ENCODE measurements around the gene ZNF618. TPM values are rescaled to one million over a fixed set of nuclear protein-coding genes. Genes with fewer than 3 reads are reported as not detected.

Gene ZNF618
- total and polyA plus RNA-seq, 7 donors = 0.92 to 8.0 (median 2.3) TPM

DNA sequence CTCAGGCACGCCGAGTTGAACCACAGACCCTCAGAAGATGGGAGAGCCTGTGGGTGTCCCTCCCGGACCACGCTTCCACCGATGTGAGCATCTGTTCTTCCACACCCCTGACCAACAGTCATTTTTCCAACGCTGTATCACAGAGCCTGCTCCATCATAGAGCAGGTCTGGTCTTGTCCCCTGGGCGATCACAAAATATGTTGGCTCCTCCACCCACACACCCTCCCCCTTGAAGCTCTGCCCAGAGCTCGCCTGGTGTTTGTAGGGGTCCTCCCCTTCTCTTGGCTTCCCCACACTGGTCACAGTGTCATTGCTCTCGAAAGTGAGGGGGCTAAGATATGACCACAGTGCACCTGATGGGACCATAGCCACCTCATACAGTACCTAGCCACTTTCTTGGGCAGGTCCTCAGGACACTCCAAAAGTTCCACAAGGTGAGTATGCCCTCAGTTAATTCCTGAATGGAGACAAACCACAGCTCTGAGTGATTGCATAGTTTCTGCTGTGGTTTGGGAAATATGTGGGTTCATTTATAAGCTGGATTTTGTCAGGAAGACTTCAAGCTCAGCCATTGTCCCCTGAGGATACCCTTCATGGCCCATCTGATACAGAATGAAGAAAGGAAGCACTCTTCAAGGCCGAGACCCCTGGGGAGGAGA lies 3.5 kb upstream of the ZNF618 start:
- no peak overlapping the region for H3K27ac ChIP-seq
- TF ChIP-seq, protein P1, sequence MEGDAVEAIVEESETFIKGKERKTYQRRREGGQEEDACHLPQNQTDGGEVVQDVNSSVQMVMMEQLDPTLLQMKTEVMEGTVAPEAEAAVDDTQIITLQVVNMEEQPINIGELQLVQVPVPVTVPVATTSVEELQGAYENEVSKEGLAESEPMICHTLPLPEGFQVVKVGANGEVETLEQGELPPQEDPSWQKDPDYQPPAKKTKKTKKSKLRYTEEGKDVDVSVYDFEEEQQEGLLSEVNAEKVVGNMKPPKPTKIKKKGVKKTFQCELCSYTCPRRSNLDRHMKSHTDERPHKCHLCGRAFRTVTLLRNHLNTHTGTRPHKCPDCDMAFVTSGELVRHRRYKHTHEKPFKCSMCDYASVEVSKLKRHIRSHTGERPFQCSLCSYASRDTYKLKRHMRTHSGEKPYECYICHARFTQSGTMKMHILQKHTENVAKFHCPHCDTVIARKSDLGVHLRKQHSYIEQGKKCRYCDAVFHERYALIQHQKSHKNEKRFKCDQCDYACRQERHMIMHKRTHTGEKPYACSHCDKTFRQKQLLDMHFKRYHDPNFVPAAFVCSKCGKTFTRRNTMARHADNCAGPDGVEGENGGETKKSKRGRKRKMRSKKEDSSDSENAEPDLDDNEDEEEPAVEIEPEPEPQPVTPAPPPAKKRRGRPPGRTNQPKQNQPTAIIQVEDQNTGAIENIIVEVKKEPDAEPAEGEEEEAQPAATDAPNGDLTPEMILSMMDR (IDR thresholded peaks at IDR 0.05) = no peak
- no peak for TF ChIP-seq EP300 (IDR thresholded peaks at IDR 0.05)
- no peak for DNase-seq
- 89 to 90% methylated on average over 10 of the region's 10 CpGs for WGBS, 2 donors
- intact Hi-C loops (cut with DNase I) = no loop called here
- H3K4me1 ChIP-seq = peaks cover 0 to 9% (median 5%) of the 10 kb centered on the region in 4 donors
- H3K4me3 ChIP-seq = no peak overlapping the region
- no peaks in the 10 kb centered on the region for H3K9me3 ChIP-seq
- H3K36me3 ChIP-seq = no peaks in the 10 kb centered on the region
- H3K27me3 ChIP-seq = no peaks in the 10 kb centered on the region

DNA sequence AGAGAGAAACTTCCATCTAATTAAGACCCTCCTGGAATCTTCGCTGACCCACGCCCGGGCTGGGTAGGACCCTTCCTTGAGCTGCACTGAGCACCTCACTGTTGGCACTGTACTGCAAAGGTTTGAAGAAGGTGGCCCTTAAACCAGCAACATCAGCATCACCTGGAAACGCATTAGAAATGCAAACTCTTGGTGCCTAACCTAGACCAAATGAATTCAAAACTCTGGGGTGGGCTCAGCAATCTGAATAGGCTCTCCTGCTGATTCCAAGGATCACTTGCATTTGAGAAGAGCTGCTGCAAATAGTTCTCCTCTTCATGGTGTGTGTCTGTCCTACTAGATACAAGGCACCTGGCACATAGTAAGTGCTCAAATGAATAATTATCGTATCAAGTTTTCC lies 2.7 kb upstream of the ZNF618 start:
- 92 to 93% methylated on average over 5 of the region's 5 CpGs for WGBS, 2 donors
- DNase-seq = no peak
- Histone ChIP-seq H3K4me1 (peaks cover 0 to 12% (median 5%) of the 10 kb centered on the region in 4 donors), H3K36me3 (no peaks in the 10 kb centered on the region), H3K4me3 (no peak overlapping the region), H3K27ac (no peak overlapping the region), H3K9me3 (no peaks in the 10 kb centered on the region), H3K27me3 (no peaks in the 10 kb centered on the region)
- intact Hi-C loops (cut with DNase I) = no loop called here
- no peak for TF ChIP-seq POLR2AphosphoS5 (IDR thresholded peaks at IDR 0.05)
- TF ChIP-seq, protein P1 (IDR thresholded peaks at IDR 0.05) = no peak
- no peak for TF ChIP-seq EP300 (IDR thresholded peaks at IDR 0.05)
- no peak for TF ChIP-seq POLR2A (IDR thresholded peaks at IDR 0.05)

DNA sequence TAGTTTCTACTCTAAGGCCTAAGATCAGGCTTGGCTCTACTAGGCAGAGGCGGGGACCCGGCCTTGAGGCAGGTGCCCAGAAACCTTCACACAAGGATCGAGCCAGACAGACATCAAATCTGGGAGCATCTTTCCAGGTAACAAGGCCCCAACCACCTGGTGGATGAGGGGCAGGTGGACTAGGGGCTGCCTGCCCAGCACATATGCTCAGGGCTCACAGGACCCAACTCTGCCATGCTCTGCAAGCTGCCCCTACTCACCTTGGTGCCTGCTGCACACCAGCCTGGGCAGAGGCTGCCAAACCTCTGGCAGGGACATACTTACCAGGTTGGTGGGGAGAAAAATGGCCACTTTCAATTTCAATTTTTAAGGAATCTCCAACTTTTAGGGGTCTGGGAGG lies 2.2 kb upstream of the ZNF618 start:
- WGBS, 2 donors = 88 to 94% methylated on average over 3 of the region's 3 CpGs
- intact Hi-C loops (cut with DNase I) = no loop called here

DNA sequence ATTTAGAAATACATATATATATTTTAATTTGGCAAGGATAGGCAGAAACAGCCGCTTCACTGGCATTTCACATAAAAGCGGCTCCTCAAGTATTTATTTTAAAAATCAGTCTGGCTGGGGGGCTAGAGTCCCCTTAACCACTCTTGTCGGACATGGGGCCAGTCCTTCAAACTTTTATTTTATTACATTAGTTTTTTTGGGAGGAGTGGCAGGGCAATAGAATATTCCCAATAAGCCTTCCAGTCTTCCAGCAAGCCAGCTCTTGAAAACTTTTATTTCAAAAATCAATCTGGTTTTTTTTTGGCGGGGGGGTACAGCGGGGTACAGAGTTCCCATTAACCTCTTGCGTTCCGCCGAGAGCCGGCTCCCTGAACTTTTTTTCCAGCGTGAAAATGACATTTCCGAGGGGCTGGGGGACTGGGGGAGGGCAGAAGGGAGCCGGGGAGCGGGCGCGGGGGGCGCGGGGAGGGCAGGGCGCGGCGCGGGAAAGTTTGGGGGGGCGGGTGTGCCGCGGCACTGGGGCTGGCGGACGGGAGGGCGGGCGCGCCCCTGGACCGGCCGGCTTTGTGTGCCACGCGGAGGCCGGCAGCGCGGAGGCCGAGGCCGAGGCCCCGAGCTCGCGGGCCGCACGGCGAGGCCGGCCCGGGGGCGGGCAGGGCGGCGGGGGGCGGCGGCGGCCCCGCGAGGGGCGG lies 504 bp upstream of the ZNF618 start:
- Histone ChIP-seq H3K9me3 (no peaks in the 10 kb centered on the region), H3K4me1 (peaks cover 0 to 12% (median 5%) of the 10 kb centered on the region in 4 donors), H3K27me3 (no peaks in the 10 kb centered on the region), H3K4me3 (peak overlapping the region; percentile 27 to 56 (median 52)), H3K36me3 (no peaks in the 10 kb centered on the region), H3K27ac (peak overlapping the region in 3 of 4 donors; percentile 25 to 65 (median 53))
- DNase-seq = no peak
- no peak for TF ChIP-seq POLR2AphosphoS5 (IDR thresholded peaks at IDR 0.05)
- TF ChIP-seq, protein P1 (IDR thresholded peaks at IDR 0.05) = no peak
- TF ChIP-seq EP300 (IDR thresholded peaks at IDR 0.05) = no peak
- TF ChIP-seq POLR2A (IDR thresholded peaks at IDR 0.05) = no peak
- intact Hi-C loops (cut with DNase I) = loop anchor here (5.0 kb wide), 1 partner anchor 68 kb away; no protein-coding TSS in a partner anchor
- WGBS, 2 donors = 4 to 6% methylated on average over 55 of the region's 55 CpGs

More for the DNA sequence above, 2.2 kb upstream of the ZNF618 start:
- Histone ChIP-seq H3K4me3 (no peak overlapping the region), H3K36me3 (no peaks in the 10 kb centered on the region), H3K9me3 (no peaks in the 10 kb centered on the region), H3K27ac (no peak overlapping the region), H3K27me3 (no peaks in the 10 kb centered on the region), H3K4me1 (peaks cover 0 to 12% (median 5%) of the 10 kb centered on the region in 4 donors)
- no peak for DNase-seq
- no peak for TF ChIP-seq EP300 (IDR thresholded peaks at IDR 0.05)
- no peak for TF ChIP-seq POLR2A (IDR thresholded peaks at IDR 0.05)
- no peak for TF ChIP-seq POLR2AphosphoS5 (IDR thresholded peaks at IDR 0.05)
- TF ChIP-seq, protein P1 (IDR thresholded peaks at IDR 0.05) = no peak
